Esophagus muscularis mucosa (tissue), 4 donors: ENCODE data around the gene AGTPBP1. TPM values are rescaled to one million over a fixed set of nuclear protein-coding genes. Genes with fewer than 3 reads are reported as not detected.

ENCODE experiments used
- DNase-seq: peaks from one replicate; pipeline ENCODE4 v3.0.0-alpha.2; 2017; ENCODE audit errors: extremely low spot score
- H3K27ac ChIP-seq, 4 donors: fragments of 200-600 bp; sonication (generic); replicated peaks in 1 of 4; 1 replicate in 3 of 4; 2 replicates in 1 of 4; pipeline ENCODE4 v1.5.1; 2016 to 2019; ENCODE audit warnings: mild to moderate bottlenecking in 1 of 4
- H3K27me3 ChIP-seq, 4 donors: fragments of 200-600 bp; sonication (generic); one replicate each; pipeline versions ENCODE4 v1.5.1 to v1.6.0; 2016 to 2019
- H3K36me3 ChIP-seq, 4 donors: fragments of 200-600 bp; sonication (generic); one replicate each; pipeline ENCODE4 v1.5.1; 2016 to 2019
- H3K4me1 ChIP-seq, 4 donors: fragments of 200-600 bp; sonication (generic); one replicate each; pipeline ENCODE4 v1.5.1; 2016 to 2019
- H3K4me3 ChIP-seq, 4 donors: fragments of 200-600 bp; sonication (generic); 1 replicate in 2 of 4; 2 replicates in 2 of 4; pipeline ENCODE4 v1.5.1; 2016 to 2019; ENCODE audit warnings: mild to moderate bottlenecking in 4 of 4, moderate library complexity in 1 of 4
- H3K9me3 ChIP-seq, 4 donors: fragments of 200-600 bp; sonication (generic); 1 replicate in 3 of 4; 2 replicates in 1 of 4; pipeline ENCODE4 v1.5.1; 2016 to 2019
- EP300 ChIP-seq: sonication (generic); formaldehyde crosslinking; IDR thresholded peaks from one replicate; pipeline ENCODE4 v1.6.1; 2017; ENCODE audit warnings: antibody characterized with exemption
- POLR2A ChIP-seq: fragments of 450-650 bp; IDR thresholded peaks from one replicate; pipeline ENCODE4 v1.6.1; 2017; ENCODE audit warnings: antibody characterized with exemption, moderate library complexity, mild to moderate bottlenecking, low read depth
- POLR2AphosphoS5 ChIP-seq, 2 donors: sonication (generic); formaldehyde crosslinking; IDR thresholded peaks; one replicate each; pipeline ENCODE4 v1.6.1; 2017; ENCODE audit warnings: antibody characterized with exemption in 2 of 2
- WGBS: methylation state at CpG from one replicate; pipeline ENCODE4 v1.1.5; 2018; 5-methylcytosine and 5-hydroxymethylcytosine counted together
- intact Hi-C: fragments of 100-400 bp; cut with DNase I; formaldehyde crosslinking; loops from one replicate; pipeline ENCODE4 v1.15.1; 2023
- total RNA-seq, 4 donors: library from RNA; depleted of rRNA; stranded (reverse); fragments of >200 nt; gene quantifications; one replicate each; pipeline versions ENCODE4 v1.1.0 to v1.2.1, GENCODE V29; 2016
- TF ChIP-seq, protein P1 (sequence below), 3 experiments: fragments of 200-600 bp in 2 of 3; fragments of 450-650 bp in 1 of 3; sonication (generic) in 2 of 3; IDR thresholded peaks; one replicate each; pipeline ENCODE4 v1.5.1; 2017 to 2019; ENCODE audit warnings: antibody characterized with exemption in 3 of 3, mild to moderate bottlenecking in 2 of 3, moderate library complexity in 1 of 3

AGTPBP1 gene
- total RNA-seq, 4 donors from 2014 or later = 15.9 to 25.3 (median 24.1) TPM

DNA sequence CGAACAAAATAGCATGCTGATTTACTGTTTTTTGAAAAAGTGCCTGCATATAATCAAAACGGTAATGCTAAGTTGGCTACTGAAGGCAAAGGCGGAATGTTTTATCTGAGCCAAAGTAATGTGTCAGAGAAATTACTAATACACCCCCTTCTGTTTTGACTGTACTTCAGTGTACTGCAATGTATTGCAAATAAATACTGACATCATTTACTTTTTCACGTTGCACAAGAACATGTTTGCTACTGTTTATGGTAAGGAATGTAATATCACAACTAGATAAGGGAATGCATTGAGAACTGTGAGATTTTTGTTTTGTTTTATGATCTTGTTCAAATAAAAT, 813 bp upstream of the AGTPBP1 start:
- H3K4me1 ChIP-seq = peaks cover 16 to 31% (median 20%) of the 10 kb centered on the region in 4 donors
- WGBS = 4% methylated on average over 4 of the region's 4 CpGs
- H3K9me3 ChIP-seq = no peaks in the 10 kb centered on the region
- DNase-seq = no peak
- H3K27ac ChIP-seq = peak overlapping the region; percentile 84 to 93 (median 88)
- intact Hi-C loops = loop anchor here (5.0 to 10.0 kb wide), 2 partner anchors 60 to 202 kb away; partner anchors contain the start of gene NAA35
- H3K27me3 ChIP-seq = peaks cover 0 to 4% (median 0%) of the 10 kb centered on the region in 4 donors
- TF ChIP-seq POLR2AphosphoS5 (IDR thresholded peaks at IDR 0.05) (no peak), EP300 (no peak), POLR2A (no peak)
- TF ChIP-seq, protein P1, sequence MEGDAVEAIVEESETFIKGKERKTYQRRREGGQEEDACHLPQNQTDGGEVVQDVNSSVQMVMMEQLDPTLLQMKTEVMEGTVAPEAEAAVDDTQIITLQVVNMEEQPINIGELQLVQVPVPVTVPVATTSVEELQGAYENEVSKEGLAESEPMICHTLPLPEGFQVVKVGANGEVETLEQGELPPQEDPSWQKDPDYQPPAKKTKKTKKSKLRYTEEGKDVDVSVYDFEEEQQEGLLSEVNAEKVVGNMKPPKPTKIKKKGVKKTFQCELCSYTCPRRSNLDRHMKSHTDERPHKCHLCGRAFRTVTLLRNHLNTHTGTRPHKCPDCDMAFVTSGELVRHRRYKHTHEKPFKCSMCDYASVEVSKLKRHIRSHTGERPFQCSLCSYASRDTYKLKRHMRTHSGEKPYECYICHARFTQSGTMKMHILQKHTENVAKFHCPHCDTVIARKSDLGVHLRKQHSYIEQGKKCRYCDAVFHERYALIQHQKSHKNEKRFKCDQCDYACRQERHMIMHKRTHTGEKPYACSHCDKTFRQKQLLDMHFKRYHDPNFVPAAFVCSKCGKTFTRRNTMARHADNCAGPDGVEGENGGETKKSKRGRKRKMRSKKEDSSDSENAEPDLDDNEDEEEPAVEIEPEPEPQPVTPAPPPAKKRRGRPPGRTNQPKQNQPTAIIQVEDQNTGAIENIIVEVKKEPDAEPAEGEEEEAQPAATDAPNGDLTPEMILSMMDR (IDR thresholded peaks at IDR 0.05) = no peak
- H3K36me3 ChIP-seq = no peaks in the 10 kb centered on the region
- H3K4me3 ChIP-seq = peak overlapping the region; percentile 87 to 91 (median 90)

GRCh38 chr9:85741095-85741874, 469 bp downstream of the AGTPBP1 start:
- H3K4me1 ChIP-seq = peaks cover 16 to 31% (median 20%) of the 10 kb centered on the region in 4 donors
- DNase-seq = no peak
- H3K27ac ChIP-seq = peak overlapping the region; percentile 84 to 93 (median 88)
- no peaks in the 10 kb centered on the region for H3K36me3 ChIP-seq
- H3K9me3 ChIP-seq = no peaks in the 10 kb centered on the region
- peak overlapping the region; percentile 87 to 91 (median 90) for H3K4me3 ChIP-seq
- WGBS = 0% methylated on average over 16 of the region's 75 CpGs
- peaks cover 0 to 3% (median 0%) of the 10 kb centered on the region in 4 donors for H3K27me3 ChIP-seq
- TF ChIP-seq POLR2AphosphoS5 (IDR thresholded peaks at IDR 0.05) (no peak), POLR2A (no peak), EP300 (no peak)
- TF ChIP-seq, protein P1 (IDR thresholded peaks at IDR 0.05) = no peak
- intact Hi-C loops = loop anchor here (5.0 to 10.0 kb wide), 2 partner anchors 61 to 204 kb away; partner anchors contain the start of gene NAA35

DNA sequence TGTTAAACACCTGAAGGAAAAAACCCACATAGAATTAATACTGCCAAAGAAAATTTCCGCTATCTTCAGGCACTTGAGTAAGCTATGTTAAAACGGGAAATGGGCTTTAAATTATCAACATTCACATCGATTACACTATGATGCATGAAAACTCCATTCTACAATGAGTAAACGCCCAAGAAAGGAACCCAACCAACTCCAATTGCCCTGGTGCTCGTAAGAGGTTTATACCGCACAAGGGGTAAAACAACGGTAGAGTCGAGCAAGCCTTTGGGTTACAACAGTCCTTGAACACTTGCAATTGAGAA, 1.0 kb downstream of the AGTPBP1 start:
- H3K36me3 ChIP-seq = no peaks in the 10 kb centered on the region
- WGBS = 2% methylated on average over 7 of the region's 8 CpGs
- H3K27me3 ChIP-seq = no peaks in the 10 kb centered on the region
- H3K9me3 ChIP-seq = no peaks in the 10 kb centered on the region
- no peak for DNase-seq
- no peak for TF ChIP-seq POLR2A
- TF ChIP-seq POLR2AphosphoS5 (IDR thresholded peaks at IDR 0.05) = peak in 1 of 2 donors; percentile 5
- TF ChIP-seq EP300 = no peak
- peaks cover 16 to 31% (median 20%) of the 10 kb centered on the region in 4 donors for H3K4me1 ChIP-seq
- H3K4me3 ChIP-seq = peak overlapping the region; percentile 87 to 91 (median 90)
- intact Hi-C loops = loop anchor here (5.0 to 10.0 kb wide), 2 partner anchors 62 to 204 kb away; partner anchors contain the start of gene NAA35
- H3K27ac ChIP-seq = peak overlapping the region; percentile 84 to 93 (median 88)

DNA sequence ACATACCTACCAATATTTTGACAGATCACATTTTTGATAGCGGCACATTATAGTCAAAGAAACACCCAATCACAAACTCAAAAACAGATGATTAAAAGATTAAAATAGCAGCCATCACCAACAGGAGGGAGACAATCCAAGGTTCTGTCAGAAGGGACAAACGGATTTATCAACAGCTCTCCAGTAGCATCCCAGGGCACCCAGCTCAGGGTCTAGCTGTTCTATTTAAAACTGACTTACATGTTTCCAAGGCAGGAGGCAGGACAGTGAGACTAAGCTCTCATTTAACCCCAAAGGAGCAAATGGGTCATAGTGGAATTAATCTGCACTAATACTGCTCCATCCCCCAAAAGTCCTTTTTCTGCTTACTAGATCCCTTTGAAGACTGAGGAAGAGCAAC, 3.2 kb downstream of the AGTPBP1 start:
- Histone ChIP-seq H3K27me3 (no peaks in the 10 kb centered on the region), H3K4me1 (peaks cover 16 to 31% (median 20%) of the 10 kb centered on the region in 4 donors), H3K4me3 (no peak overlapping the region), H3K27ac (no peak overlapping the region), H3K36me3 (no peaks in the 10 kb centered on the region), H3K9me3 (no peaks in the 10 kb centered on the region)
- no peak for DNase-seq
- intact Hi-C loops = no loop called here
- 70% methylated on average over 2 of the region's 2 CpGs for WGBS
- TF ChIP-seq POLR2AphosphoS5 (IDR thresholded peaks at IDR 0.05) = no peak

DNA sequence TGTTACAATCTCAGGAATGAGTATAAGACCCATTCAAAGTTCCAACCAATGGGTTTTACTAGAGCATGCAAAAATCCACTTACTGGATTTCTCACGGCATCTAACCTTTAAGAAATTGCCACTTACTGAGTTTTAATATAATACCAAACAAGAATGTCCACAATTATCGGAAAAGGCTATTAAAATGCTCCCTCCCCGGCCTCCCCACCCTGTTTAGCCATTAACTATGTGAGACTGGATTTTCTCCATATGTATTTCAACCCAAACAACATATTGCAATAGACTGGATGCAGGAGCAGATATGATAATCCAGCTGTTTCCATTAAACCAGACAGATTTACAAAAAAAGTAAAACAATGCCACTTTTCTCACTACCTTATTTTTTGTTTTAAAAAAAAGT, 4.1 kb downstream of the AGTPBP1 start:
- H3K36me3 ChIP-seq = no peaks in the 10 kb centered on the region
- TF ChIP-seq POLR2AphosphoS5 (IDR thresholded peaks at IDR 0.05) = no peak
- TF ChIP-seq EP300 = no peak
- no peak for TF ChIP-seq POLR2A
- TF ChIP-seq, protein P1 (IDR thresholded peaks at IDR 0.05) = no peak
- no peaks in the 10 kb centered on the region for H3K9me3 ChIP-seq
- no peaks in the 10 kb centered on the region for H3K27me3 ChIP-seq
- DNase-seq = no peak
- no peak overlapping the region for H3K4me3 ChIP-seq
- intact Hi-C loops = no loop called here
- no peak overlapping the region for H3K27ac ChIP-seq
- 94% methylated on average over 3 of the region's 3 CpGs for WGBS
- peaks cover 14 to 27% (median 18%) of the 10 kb centered on the region in 4 donors for H3K4me1 ChIP-seq
